Peyer's patch (tissue), 4 donors: ENCODE results near the gene SENP2. TPM values are rescaled to one million over a fixed set of nuclear protein-coding genes. Genes with fewer than 3 reads are reported as not detected.

ENCODE experiments used
- DNase-seq, 3 donors: peaks; one replicate each; pipeline ENCODE4 v3.0.0-alpha.2; 2017 to 2019
- H3K27ac ChIP-seq, 4 donors: fragments of 200-600 bp; sonication (generic); one replicate each; pipeline ENCODE4 v1.5.1; 2016 to 2019
- H3K27me3 ChIP-seq, 2 donors: fragments of 200-600 bp; sonication (generic); one replicate each; pipeline ENCODE4 v1.5.1; 2019
- H3K36me3 ChIP-seq, 3 donors: fragments of 200-600 bp; sonication (generic); one replicate each; pipeline ENCODE4 v1.5.1; 2016 to 2019
- H3K4me1 ChIP-seq, 4 donors: fragments of 200-600 bp; sonication (generic); one replicate each; pipeline ENCODE4 v1.5.1; 2016 to 2019
- H3K4me3 ChIP-seq, 4 donors: fragments of 200-600 bp; sonication (generic); 1 replicate in 3 of 4; 2 replicates in 1 of 4; pipeline ENCODE4 v1.5.1; 2016 to 2019; ENCODE audit warnings: mild to moderate bottlenecking in 1 of 4
- H3K9me3 ChIP-seq, 4 donors: fragments of 200-600 bp; sonication (generic); one replicate each; pipeline ENCODE4 v1.5.1; 2016 to 2019; ENCODE audit warnings: mild to moderate bottlenecking in 1 of 4
- CTCF ChIP-seq, 6 experiments: fragments of 450-650 bp in 4 of 6; fragments of 200-600 bp in 2 of 6; sonication (generic) in 1 of 6; IDR thresholded peaks; one replicate each; pipeline ENCODE4 v1.5.1; 2017 to 2019; ENCODE audit warnings: antibody characterized with exemption in 6 of 6, mild to moderate bottlenecking in 3 of 6, moderate library complexity in 1 of 6
- POLR2A ChIP-seq, 2 donors: fragments of 450-650 bp; IDR thresholded peaks; one replicate each; pipeline ENCODE4 v1.5.1; 2017; ENCODE audit warnings: antibody characterized with exemption in 2 of 2, mild to moderate bottlenecking in 2 of 2, moderate library complexity in 2 of 2
- small RNA-seq, 2 donors: library from RNA; depleted of rRNA; stranded (forward); fragments of <200 nt; gene quantifications; one replicate each; pipeline ENCODE3, GENCODE V24; 2016
- total RNA-seq, 4 donors: library from RNA; depleted of rRNA; stranded (reverse); fragments of >200 nt; gene quantifications; one replicate each; pipeline ENCODE4 v1.1.0, GENCODE V29; 2016

SENP2 gene
- total RNA-seq, 4 donors from 2014 or later = 21.8 to 48.7 (median 28.7) TPM

DNA sequence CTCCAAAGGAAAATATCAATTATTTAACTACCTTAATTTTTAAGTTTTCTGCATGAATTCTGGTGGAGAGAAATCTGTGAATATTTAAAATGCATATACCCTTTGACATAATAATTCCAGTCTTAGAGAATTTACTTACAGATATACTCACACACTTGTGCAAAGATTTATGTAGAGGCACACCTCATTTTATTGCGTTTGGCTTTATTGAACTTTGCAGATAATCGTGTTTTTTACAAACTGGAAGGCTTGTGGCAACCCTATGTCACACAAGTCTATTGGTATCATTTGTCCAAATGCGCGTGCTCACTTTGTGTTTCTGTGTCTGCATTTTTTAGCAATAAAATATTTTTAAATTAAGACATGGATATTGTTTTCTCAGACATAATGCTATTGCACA is 81.5 kb downstream of the SENP2 start:
- no peak for DNase-seq
- no peaks in the 10 kb centered on the region for H3K4me1 ChIP-seq
- H3K4me3 ChIP-seq = no peak overlapping the region
- no peaks in the 10 kb centered on the region for H3K9me3 ChIP-seq
- no peak for TF ChIP-seq POLR2A (IDR thresholded peaks at IDR 0.05)
- no peaks in the 10 kb centered on the region for H3K27me3 ChIP-seq
- no peak overlapping the region for H3K27ac ChIP-seq
- peaks cover 0 to 24% (median 0%) of the 10 kb centered on the region in 3 donors for H3K36me3 ChIP-seq

DNA sequence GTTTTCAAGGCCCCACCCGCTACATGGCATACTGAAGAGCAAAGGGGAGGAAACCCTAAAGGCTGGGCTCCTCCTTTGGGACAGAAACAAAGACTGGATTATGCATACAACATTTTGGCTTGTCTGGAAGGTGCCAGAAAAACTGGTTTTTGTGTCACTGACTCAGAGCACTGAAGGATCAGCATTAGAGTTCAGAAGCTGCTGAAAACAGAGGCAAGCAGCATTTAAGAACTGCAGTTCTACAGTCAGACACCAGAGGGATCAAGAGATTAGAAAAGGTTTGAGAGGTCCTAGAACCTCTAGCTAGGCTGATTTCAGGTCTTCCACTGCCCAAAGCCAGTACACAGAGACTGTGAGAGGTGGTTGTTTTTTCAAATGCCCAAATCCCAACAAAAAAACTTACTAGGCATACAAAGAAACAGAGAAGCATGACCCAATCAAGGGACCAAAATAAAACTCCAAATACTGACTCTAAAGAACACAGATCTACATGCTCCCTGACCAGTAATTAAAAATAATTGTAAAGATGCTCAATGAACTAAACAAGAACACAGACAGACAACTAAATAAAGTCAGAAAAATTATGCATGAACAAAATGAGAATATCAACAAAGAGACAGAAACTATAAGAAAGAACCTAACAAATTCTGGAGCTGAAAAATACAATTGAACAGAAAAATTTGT is 91.2 kb downstream of the SENP2 start:
- H3K4me1 ChIP-seq = no peaks in the 10 kb centered on the region
- DNase-seq = no peak
- H3K27me3 ChIP-seq = no peaks in the 10 kb centered on the region
- H3K9me3 ChIP-seq = no peaks in the 10 kb centered on the region
- no peak overlapping the region for H3K4me3 ChIP-seq
- peaks cover 0 to 20% (median 0%) of the 10 kb centered on the region in 3 donors for H3K36me3 ChIP-seq
- no peak overlapping the region for H3K27ac ChIP-seq
- peak in 5 of 6 experiments; percentile 11 to 80 (median 75) for TF ChIP-seq CTCF (IDR thresholded peaks at IDR 0.05)
- TF ChIP-seq POLR2A (IDR thresholded peaks at IDR 0.05) = no peak

DNA sequence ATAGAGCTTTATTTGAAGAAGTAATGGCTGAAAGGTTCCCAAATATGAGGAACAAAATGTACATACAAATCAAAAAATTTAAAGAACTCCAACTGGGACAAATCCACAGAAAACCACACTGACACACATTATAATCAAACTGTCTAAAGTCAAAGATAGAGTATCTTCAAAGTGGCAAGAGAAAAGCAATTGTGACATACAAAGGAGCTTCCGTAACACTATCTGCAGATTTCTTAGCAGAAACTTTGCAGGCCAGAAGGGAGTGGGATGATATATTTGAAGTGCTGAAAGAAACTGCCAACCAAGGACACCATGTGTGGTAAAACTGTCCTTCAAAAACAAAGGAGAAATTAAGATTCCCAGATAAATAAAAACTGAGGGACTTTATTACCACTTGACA is 91.9 kb downstream of the SENP2 start:
- DNase-seq = no peak
- Histone ChIP-seq H3K4me3 (no peak overlapping the region), H3K4me1 (no peaks in the 10 kb centered on the region), H3K27ac (no peak overlapping the region), H3K9me3 (no peaks in the 10 kb centered on the region), H3K27me3 (no peaks in the 10 kb centered on the region), H3K36me3 (peaks cover 0 to 22% (median 0%) of the 10 kb centered on the region in 3 donors)
- TF ChIP-seq CTCF (IDR thresholded peaks at IDR 0.05) (no peak), POLR2A (IDR thresholded peaks at IDR 0.05) (no peak)

DNA sequence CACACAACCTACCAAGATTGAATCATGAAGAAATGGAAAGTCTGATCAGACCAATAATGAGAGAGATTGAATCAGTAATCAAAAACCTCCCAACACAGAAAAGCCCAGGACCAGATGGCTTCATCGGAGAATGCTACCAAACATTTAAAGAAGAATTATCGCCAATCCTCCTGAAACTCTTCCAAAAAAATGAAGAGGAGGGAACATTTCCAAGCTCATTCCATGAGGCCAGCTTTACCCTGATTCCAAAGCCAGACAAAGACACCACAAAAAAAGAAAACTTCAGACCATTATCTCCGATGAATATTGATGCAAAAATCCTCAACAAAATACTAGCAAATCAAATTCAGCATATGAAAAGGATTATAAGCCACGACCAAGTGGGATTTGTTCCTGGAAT is 94.1 kb downstream of the SENP2 start:
- no peak overlapping the region for H3K27ac ChIP-seq
- no peaks in the 10 kb centered on the region for H3K9me3 ChIP-seq
- H3K4me3 ChIP-seq = no peak overlapping the region
- no peak for DNase-seq
- H3K27me3 ChIP-seq = no peaks in the 10 kb centered on the region
- TF ChIP-seq POLR2A (IDR thresholded peaks at IDR 0.05) = no peak
- no peak for TF ChIP-seq CTCF (IDR thresholded peaks at IDR 0.05)
- H3K36me3 ChIP-seq = peaks cover 0 to 11% (median 0%) of the 10 kb centered on the region in 3 donors
- H3K4me1 ChIP-seq = no peaks in the 10 kb centered on the region

Small RNAs within 50 kb of the gene (small RNA-seq; reads per million reads assigned to genes)
- 0 reads per million in 2 donors for gene AC133473.1

Other genes with a start within 250 kb of the SENP2 start
- gene MAP3K13, start 223.2 kb upstream of the SENP2 start, total RNA-seq = 10 to 100 TPM; 40.4 to 60.2 (median 52.1) TPM
- 100 to 1,000 TPM in 2 of 4 donors, 10 to 100 TPM in 2; 19.8 to 114 (median 90.1) TPM for gene TMEM41A, start 87.3 kb upstream of the SENP2 start, total RNA-seq
- gene LIPH, start 33.7 kb upstream of the SENP2 start, total RNA-seq = 10 to 100 TPM in 3 of 4 donors, 1 to 10 TPM in 1; 5.8 to 27.5 (median 22.1) TPM
- 100 to 1,000 TPM in 2 of 4 donors, 10 to 100 TPM in 2; 61.9 to 116 (median 99.8) TPM for gene IGF2BP2, start 238.7 kb downstream of the SENP2 start, total RNA-seq